ENCODE results near the gene EFNA2.

Gene EFNA2

GRCh38 chr19:1260749-1261537 lies 24.7 kb upstream of the EFNA2 start:
- peak; percentile 94 for DNase-seq (ENCODE audit: low read depth)

GRCh38 chr19:1261538-1261797 lies 24.2 kb upstream of the EFNA2 start:
- DNase-seq (ENCODE audit: low read depth), result no peak

- no peak for DNase-seq (ENCODE audit: low read depth)
These were observed 23.7 kb upstream of the EFNA2 start for GRCh38 chr19:1261798-1262622.

- no peak for DNase-seq (ENCODE audit: low read depth)
These were observed 23.0 kb upstream of the EFNA2 start for GRCh38 chr19:1262623-1263123.

GRCh38 chr19:1263188-1263587 lies 22.5 kb upstream of the EFNA2 start:
- DNase-seq (ENCODE audit: low read depth), result no peak

- no peak for DNase-seq (ENCODE audit: low read depth)
These were observed 20.7 kb upstream of the EFNA2 start for GRCh38 chr19:1264801-1265614.

- DNase-seq (ENCODE audit: low read depth), result no peak
These were observed 20.0 kb upstream of the EFNA2 start for GRCh38 chr19:1265615-1266128.

- DNase-seq (ENCODE audit: low read depth), result peak; percentile 82
These were observed 19.4 kb upstream of the EFNA2 start for GRCh38 chr19:1266129-1266915.

GRCh38 chr19:1266916-1267476 lies 18.7 kb upstream of the EFNA2 start:
- no peak for DNase-seq (ENCODE audit: low read depth)

- no peak for DNase-seq (ENCODE audit: low read depth)
These were observed 18.0 kb upstream of the EFNA2 start for GRCh38 chr19:1267477-1268225.

GRCh38 chr19:1268226-1269064 lies 17.2 kb upstream of the EFNA2 start:
- no peak for DNase-seq (ENCODE audit: low read depth)

GRCh38 chr19:1269065-1269477 lies 16.6 kb upstream of the EFNA2 start, which contains the start of gene CIRBP:
Gene CIRBP (plus strand): TSS chr19:1269332. CDS start chr19:1270934, 1,602 bp downstream.
- peak; percentile 99 for DNase-seq (ENCODE audit: low read depth)

GRCh38 chr19:1269478-1270212 lies 16.0 kb upstream of the EFNA2 start:
- peak; percentile 78 for DNase-seq (ENCODE audit: low read depth)

- DNase-seq (ENCODE audit: low read depth), result no peak
These were observed 15.3 kb upstream of the EFNA2 start for GRCh38 chr19:1270213-1270853.

GRCh38 chr19:1270854-1271527 lies 14.7 kb upstream of the EFNA2 start:
- no peak for DNase-seq (ENCODE audit: low read depth)

- DNase-seq (ENCODE audit: low read depth), result no peak
These were observed 13.9 kb upstream of the EFNA2 start for GRCh38 chr19:1271528-1272422.

Data from stimulated activated CD8-positive, alpha-beta memory T cell treated with anti-CD3 and anti-CD28 coated beads, Interleukin-4, amount 100 ng/mL, for 24 hours (primary cell).